GM19023 (cell line): ENCODE measurements around the gene ZNF302.
"Not testable (repeated sequence)": the region's sequence is repeated elsewhere in the genome, so short reads cannot be mapped to it uniquely, and the experiment has no call there.

ENCODE experiments used
- ATAC-seq: cut with Tn5 transposase; IDR thresholded peaks from one replicate; pipeline ENCODE4 v1.9.1; 2021; ENCODE audit warnings: mild to moderate bottlenecking, moderate library complexity; ENCODE audit not compliant: unreplicated experiment

Gene ZNF302

GRCh38 chr19:34671972-34672371 is 5.5 kb upstream of the ZNF302 start:
- ATAC-seq: no peak

GRCh38 chr19:34673590-34673989 is 3.9 kb upstream of the ZNF302 start:
- ATAC-seq: no peak

GRCh38 chr19:34675250-34675649 is 2.2 kb upstream of the ZNF302 start:
- no peak for ATAC-seq

- ATAC-seq: no peak
Observed at GRCh38 chr19:34675919-34676318, 1.6 kb upstream of the ZNF302 start.

- ATAC-seq: peak; percentile 57
Observed at GRCh38 chr19:34676697-34677385, 637 bp upstream of the ZNF302 start, which contains the start of gene SCGB2B2. Gene SCGB2B2, minus strand, starts transcription at chr19:34677159. Its CDS starts 82,596 bp downstream, at chr19:34594563.

GRCh38 chr19:34678085-34678412 is 571 bp downstream of the ZNF302 start:
- no peak for ATAC-seq

- no peak for ATAC-seq
Observed at GRCh38 chr19:34678421-34678820, 943 bp downstream of the ZNF302 start.

- no peak for ATAC-seq
Observed at GRCh38 chr19:34681478-34681877, 4.0 kb downstream of the ZNF302 start.

- not testable (repeated sequence) for ATAC-seq
Observed at GRCh38 chr19:34685266-34685665, 7.8 kb downstream of the ZNF302 start.

GRCh38 chr19:34686455-34686854 is 9.0 kb downstream of the ZNF302 start:
- ATAC-seq: no peak

GRCh38 chr19:34687348-34687747 is 9.9 kb downstream of the ZNF302 start:
- ATAC-seq: no peak

- no peak for ATAC-seq
Observed at GRCh38 chr19:34688592-34688991, 11.1 kb downstream of the ZNF302 start.

- no peak for ATAC-seq
Observed at GRCh38 chr19:34690372-34690771, 12.9 kb downstream of the ZNF302 start.

- no peak for ATAC-seq
Observed at GRCh38 chr19:34692549-34692948, 15.1 kb downstream of the ZNF302 start.

- ATAC-seq: no peak
Observed at GRCh38 chr19:34707661-34708060, 30.2 kb downstream of the ZNF302 start.

GRCh38 chr19:34711890-34712289 is 34.4 kb downstream of the ZNF302 start:
- no peak for ATAC-seq

- no peak for ATAC-seq
Observed at GRCh38 chr19:34712395-34713261, 35.1 kb downstream of the ZNF302 start.

GRCh38 chr19:34713262-34713637 is 35.8 kb downstream of the ZNF302 start:
- ATAC-seq: no peak

- no peak for ATAC-seq
Observed at GRCh38 chr19:34715357-34715756, 37.9 kb downstream of the ZNF302 start.

GRCh38 chr19:34722353-34722752 is 44.9 kb downstream of the ZNF302 start:
- no peak for ATAC-seq

- ATAC-seq: no peak
Observed at GRCh38 chr19:34725400-34725799, 47.9 kb downstream of the ZNF302 start.
